Measurements from ENCODE around the gene USPL1.

DNA sequence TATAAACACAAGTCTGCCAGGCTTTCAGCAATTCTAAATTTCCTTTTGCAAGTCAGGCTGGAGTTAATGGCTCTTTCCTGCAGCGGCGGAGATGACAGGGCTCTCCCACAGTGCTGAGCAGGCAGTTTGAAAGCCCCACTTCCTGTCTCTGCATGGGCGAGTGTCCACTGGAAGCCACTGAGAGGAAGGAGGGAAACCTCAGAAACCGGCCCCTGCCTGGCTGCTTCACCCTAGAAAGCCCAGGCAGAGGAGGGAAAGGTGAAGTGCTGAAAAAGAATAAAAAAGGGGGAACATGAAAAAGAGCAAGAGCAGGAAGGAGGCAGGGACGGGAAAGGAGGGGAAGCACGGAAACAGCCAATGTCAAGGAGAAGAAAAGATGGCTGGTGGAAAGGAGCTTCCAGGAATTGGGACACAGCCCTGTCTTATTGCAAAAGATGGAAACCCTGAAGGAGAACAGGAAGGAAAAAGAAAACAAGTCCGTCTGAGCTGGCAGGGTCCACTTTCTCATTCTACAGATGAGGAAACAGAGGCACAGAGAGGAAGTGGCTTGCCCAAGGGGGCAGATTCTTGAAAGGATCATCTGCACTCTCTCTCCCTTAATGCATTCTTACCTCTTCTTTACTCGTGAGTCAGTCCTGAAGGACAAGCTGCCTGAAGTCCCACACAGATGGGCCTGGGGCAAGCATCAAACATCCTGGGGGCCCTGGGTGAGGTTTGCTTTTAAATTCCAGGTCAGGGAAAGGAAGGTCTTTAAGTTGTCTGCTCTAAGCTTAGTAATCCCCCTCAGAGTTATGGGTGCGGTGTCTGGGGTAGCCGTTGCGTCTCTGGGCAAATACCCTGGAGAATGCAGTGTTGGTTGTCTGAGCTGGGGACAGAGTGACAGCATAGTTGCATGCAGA is 78.8 kb downstream of the USPL1 start:
- TF ChIP-seq EZH2phosphoT487 (IDR thresholded peaks at IDR 0.05; ENCODE audit: insufficient read depth, low read depth) (no peak), EZH2 (IDR thresholded peaks at IDR 0.05; ENCODE audit: insufficient read depth, poor library complexity, severe bottlenecking) (no peak)
